HG03095 (cell line): ENCODE measurements around the gene DDX49.
"Not testable (repeated sequence)": the region's sequence is repeated elsewhere in the genome, so short reads cannot be mapped to it uniquely, and the experiment has no call there.

ENCODE experiments used
- ATAC-seq: cut with Tn5 transposase; IDR thresholded peaks from one replicate; pipeline ENCODE4 v1.9.1; 2021; ENCODE audit warnings: moderate library complexity; ENCODE audit not compliant: unreplicated experiment

Gene DDX49

GRCh38 chr19:18908917-18909619 is 10.4 kb upstream of the DDX49 start:
- ATAC-seq = no peak

GRCh38 chr19:18910010-18910409 is 9.5 kb upstream of the DDX49 start:
- no peak for ATAC-seq

- no peak for ATAC-seq
Measured at GRCh38 chr19:18910801-18911436, 8.6 kb upstream of the DDX49 start.

GRCh38 chr19:18912933-18913332 is 6.6 kb upstream of the DDX49 start:
- ATAC-seq = no peak

GRCh38 chr19:18913466-18913865 is 6.0 kb upstream of the DDX49 start:
- ATAC-seq = no peak

- ATAC-seq = no peak
Measured at GRCh38 chr19:18915639-18916038, 3.9 kb upstream of the DDX49 start.

GRCh38 chr19:18917593-18917992 is 1.9 kb upstream of the DDX49 start:
- not testable (repeated sequence) for ATAC-seq

GRCh38 chr19:18919900-18920214 is 342 bp downstream of the DDX49 start:
- no peak for ATAC-seq

GRCh38 chr19:18920400-18920799 is 885 bp downstream of the DDX49 start:
- ATAC-seq = no peak

GRCh38 chr19:18921593-18921992 is 2.1 kb downstream of the DDX49 start:
- no peak for ATAC-seq

GRCh38 chr19:18922228-18922985 is 2.9 kb downstream of the DDX49 start:
- ATAC-seq = no peak

GRCh38 chr19:18924684-18925213 is 5.2 kb downstream of the DDX49 start:
- ATAC-seq = no peak

GRCh38 chr19:18928018-18928805 is 8.7 kb downstream of the DDX49 start:
- ATAC-seq = no peak

GRCh38 chr19:18929311-18929710 is 9.8 kb downstream of the DDX49 start:
- no peak for ATAC-seq

- no peak for ATAC-seq
Measured at GRCh38 chr19:18931316-18932162, 12.0 kb downstream of the DDX49 start.

GRCh38 chr19:18932216-18932841 is 12.8 kb downstream of the DDX49 start:
- no peak for ATAC-seq

GRCh38 chr19:18933297-18933696 is 13.8 kb downstream of the DDX49 start:
- no peak for ATAC-seq

GRCh38 chr19:18939163-18939562 is 19.6 kb downstream of the DDX49 start:
- no peak for ATAC-seq

GRCh38 chr19:18939922-18940768 is 20.6 kb downstream of the DDX49 start:
- no peak for ATAC-seq
